Esophagus muscularis mucosa (tissue), 4 donors: ENCODE results near the gene ARID2.

Experiments
- CTCF ChIP-seq, 3 experiments: fragments of 200-600 bp in 2 of 3; fragments of 450-650 bp in 1 of 3; sonication (generic) in 2 of 3; IDR thresholded peaks; one replicate each; pipeline ENCODE4 v1.5.1; 2017 to 2019; ENCODE audit warnings: antibody characterized with exemption in 3 of 3, mild to moderate bottlenecking in 2 of 3, moderate library complexity in 1 of 3
- EP300 ChIP-seq: sonication (generic); formaldehyde crosslinking; IDR thresholded peaks from one replicate; pipeline ENCODE4 v1.6.1; 2017; ENCODE audit warnings: antibody characterized with exemption
- POLR2A ChIP-seq: fragments of 450-650 bp; IDR thresholded peaks from one replicate; pipeline ENCODE4 v1.6.1; 2017; ENCODE audit warnings: antibody characterized with exemption, moderate library complexity, mild to moderate bottlenecking, low read depth
- POLR2AphosphoS5 ChIP-seq, 2 donors: sonication (generic); formaldehyde crosslinking; IDR thresholded peaks; one replicate each; pipeline ENCODE4 v1.6.1; 2017; ENCODE audit warnings: antibody characterized with exemption in 2 of 2

- no peak for TF ChIP-seq POLR2A
- no peak for TF ChIP-seq POLR2AphosphoS5 (IDR thresholded peaks at IDR 0.05)
- TF ChIP-seq CTCF (IDR thresholded peaks at IDR 0.05) = no peak
- no peak for TF ChIP-seq EP300
Measured at GRCh38 chr12:45816652-45817051, 87.1 kb downstream of the ARID2 start.
